Epithelial cell of esophagus (primary cell): Measurements from ENCODE around the gene TENM3.
"Not testable (repeated sequence)": the region's sequence is repeated elsewhere in the genome, so short reads cannot be mapped to it uniquely, and the experiment has no call there.

Experiments
- DNase-seq: peaks from one replicate; pipeline ENCODE4 v3.0.0; 2010; ENCODE audit warnings: low read depth
- H3K4me3 ChIP-seq: 2 replicates; pipeline ENCODE4 v1.5.1; 2011; ENCODE audit warnings: mild to moderate bottlenecking, low read length, control low read depth
- TF ChIP-seq, protein P1 (sequence below): IDR thresholded peaks from 2 replicates; pipeline ENCODE4 v1.5.1; 2011; ENCODE audit warnings: low read depth, mild to moderate bottlenecking, low read length, control low read depth, inconsistent platforms; ENCODE audit not compliant: insufficient read depth; ENCODE audit errors: missing control alignments

TENM3 gene

DNA sequence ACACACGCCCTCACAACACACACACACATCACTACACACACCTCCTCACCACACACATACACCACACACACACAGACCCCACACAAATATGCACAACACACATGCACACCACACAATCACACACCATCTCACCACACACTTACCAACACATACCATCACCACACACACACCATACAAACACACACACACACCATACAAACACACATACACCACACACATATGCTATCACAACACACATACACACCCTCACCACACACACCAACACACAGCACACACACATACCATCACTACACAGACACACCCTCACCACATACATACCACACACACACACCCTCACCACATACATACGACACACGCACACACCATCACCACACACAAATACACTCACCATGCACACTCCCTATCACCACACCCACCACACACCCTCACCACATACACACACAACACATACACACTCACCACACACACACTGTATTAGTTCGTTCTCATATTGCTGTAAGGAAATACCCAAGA lies 567.0 kb downstream of the TENM3 start:
- DNase-seq = no peak
- TF ChIP-seq, protein P1, sequence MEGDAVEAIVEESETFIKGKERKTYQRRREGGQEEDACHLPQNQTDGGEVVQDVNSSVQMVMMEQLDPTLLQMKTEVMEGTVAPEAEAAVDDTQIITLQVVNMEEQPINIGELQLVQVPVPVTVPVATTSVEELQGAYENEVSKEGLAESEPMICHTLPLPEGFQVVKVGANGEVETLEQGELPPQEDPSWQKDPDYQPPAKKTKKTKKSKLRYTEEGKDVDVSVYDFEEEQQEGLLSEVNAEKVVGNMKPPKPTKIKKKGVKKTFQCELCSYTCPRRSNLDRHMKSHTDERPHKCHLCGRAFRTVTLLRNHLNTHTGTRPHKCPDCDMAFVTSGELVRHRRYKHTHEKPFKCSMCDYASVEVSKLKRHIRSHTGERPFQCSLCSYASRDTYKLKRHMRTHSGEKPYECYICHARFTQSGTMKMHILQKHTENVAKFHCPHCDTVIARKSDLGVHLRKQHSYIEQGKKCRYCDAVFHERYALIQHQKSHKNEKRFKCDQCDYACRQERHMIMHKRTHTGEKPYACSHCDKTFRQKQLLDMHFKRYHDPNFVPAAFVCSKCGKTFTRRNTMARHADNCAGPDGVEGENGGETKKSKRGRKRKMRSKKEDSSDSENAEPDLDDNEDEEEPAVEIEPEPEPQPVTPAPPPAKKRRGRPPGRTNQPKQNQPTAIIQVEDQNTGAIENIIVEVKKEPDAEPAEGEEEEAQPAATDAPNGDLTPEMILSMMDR = no peak
- no peak overlapping the region for H3K4me3 ChIP-seq

DNA sequence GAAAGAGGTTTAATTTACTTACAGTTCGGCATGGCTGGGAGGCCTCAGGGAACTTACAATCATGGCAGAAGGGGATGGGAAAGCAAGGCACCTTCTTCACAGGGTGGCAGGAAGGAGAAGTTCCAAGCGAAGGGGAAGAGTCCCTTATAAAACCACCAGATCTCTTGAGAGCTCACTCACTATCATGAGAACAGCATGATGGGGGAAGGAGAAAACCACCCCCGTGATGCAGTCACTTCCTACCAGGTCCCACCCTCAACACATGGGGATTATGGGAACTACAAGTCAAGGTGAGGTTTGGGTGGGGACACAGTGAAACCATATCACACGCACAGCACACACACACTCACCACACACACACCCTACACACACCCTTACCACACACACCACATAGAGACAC lies 569.7 kb downstream of the TENM3 start:
- TF ChIP-seq, protein P1 = no peak
- H3K4me3 ChIP-seq = no peak overlapping the region
- DNase-seq = no peak

DNA sequence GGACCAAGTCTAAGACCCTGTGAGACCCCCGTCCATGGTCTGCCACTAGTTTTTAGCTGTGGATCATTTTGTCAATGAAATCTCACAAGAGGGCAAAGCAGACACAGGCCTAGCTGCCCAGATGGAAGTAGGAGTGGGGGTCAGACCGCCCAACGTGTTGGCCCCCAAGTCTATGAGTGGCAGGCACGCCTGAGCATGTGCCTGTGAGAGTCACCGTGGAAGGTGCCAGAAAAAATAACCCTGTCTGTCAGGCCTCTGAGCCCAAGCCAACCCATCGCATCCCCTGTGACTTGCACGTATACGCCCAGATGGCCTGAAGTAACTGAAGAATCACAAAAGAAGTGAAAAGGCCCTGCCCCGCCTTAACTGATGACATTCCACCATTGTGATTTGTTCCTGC lies 570.9 kb downstream of the TENM3 start:
- not testable (repeated sequence) for H3K4me3 ChIP-seq
- DNase-seq = peak; percentile 80

DNA sequence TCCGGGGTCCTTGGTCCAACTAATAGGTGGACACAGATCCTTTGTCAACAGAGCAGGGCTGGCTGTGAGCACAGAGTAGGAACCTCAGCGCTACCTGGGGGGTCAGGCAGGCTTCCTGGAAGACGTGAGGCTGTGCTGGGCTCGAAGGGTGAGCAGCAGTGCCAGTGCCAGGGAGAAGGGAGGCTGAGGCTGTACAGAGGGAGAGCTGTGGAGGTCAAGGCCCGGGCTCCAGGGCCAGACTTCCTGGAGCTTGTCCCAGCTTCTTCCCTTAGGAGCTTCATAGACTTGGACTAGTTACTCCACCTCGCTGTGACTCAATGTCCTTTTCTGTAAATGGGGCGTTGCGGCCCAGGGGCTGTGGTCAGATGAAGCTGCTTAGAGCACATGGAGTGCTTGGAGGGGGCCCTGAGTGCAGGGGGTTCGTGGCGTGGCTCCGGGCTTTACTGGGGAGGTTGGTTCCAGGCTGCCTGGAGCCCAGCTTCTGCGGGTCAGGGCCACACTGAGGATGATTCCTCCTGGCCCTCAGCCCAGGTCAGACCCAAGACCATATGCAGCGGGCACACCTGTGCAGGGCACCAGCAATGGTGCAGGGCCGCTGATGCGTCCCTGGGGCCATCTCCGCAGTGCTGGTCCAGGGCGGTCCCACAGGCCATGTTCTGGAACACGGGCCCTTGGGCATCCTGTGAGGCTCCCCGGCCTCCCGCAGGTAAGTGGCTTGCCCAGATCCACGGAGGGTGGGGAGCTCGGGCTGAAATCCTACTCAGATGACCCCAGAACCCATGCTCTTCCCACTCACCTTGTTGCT lies 575.9 kb downstream of the TENM3 start:
- DNase-seq = no peak
- no peak overlapping the region for H3K4me3 ChIP-seq
- TF ChIP-seq, protein P1 = no peak

DNA sequence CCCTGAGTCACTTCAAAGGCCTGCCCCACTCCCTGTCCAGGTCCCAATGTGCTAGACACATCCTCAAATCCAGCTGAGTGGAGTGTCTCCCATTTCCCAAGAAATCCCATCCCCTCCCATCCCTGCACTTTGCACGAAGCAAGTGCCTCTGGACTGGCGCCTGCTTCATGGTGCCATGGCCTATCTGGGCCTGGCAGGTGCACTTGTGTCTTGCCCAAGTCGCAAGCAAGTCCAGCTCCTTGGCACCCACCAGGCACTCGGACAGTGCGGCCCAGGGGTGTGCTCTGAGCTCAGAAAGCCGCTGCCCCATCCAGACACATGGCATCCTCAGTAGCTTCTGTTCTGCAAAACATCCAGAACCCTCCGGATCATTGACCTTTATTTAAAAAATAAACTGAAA lies 576.5 kb downstream of the TENM3 start:
- TF ChIP-seq, protein P1 = no peak

DNA sequence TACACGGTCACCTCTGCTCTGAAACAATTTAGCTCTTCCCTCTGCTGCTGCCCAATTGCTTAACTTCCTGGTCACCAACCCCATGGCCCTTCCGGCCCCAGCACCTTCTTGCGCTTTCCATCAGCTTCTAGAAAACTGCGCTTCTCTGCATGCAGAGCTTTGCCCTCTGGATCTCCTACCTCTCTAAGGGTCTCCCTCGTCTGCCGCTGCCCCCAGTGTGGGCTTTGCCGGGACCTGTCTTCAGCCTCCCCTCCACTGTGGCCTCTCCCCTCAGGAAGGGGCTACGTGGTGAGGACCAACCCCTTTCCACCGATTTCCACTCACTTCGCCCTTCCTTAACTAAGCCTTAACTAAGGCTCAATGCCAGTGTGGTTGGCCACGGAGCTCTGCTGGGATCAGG lies 579.4 kb downstream of the TENM3 start:
- no peak for DNase-seq
- H3K4me3 ChIP-seq = no peak overlapping the region
- TF ChIP-seq, protein P1 = no peak

More for the DNA sequence above, 576.5 kb downstream of the TENM3 start:
- no peak for DNase-seq
- no peak overlapping the region for H3K4me3 ChIP-seq

DNA sequence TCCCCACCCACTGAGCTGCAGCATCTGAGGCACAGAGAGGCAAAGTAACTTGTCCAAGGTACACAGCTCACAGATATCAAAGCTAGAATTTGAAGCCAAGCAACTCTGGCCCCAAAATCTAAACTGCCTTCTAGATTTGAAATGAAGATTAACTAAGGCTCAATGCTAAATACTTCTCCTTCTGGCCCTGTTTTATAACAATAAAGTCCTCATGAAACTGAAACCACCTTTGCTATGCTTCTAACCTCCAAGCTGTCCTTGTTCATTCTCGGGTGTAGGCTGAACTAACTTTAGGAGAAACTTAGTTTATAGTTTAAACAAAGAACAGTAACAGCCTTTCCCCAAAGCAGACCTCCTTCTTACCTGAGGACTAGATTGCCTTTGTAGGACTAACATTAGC lies 580.4 kb downstream of the TENM3 start:
- H3K4me3 ChIP-seq = no peak overlapping the region
- TF ChIP-seq, protein P1 = no peak
- no peak for DNase-seq
